ENCODE data around the gene SFN. TPM values are rescaled to one million over a fixed set of nuclear protein-coding genes. Genes with fewer than 3 reads are reported as not detected.
"Not testable (repeated sequence)": the region's sequence is repeated elsewhere in the genome, so short reads cannot be mapped to it uniquely, and the experiment has no call there.

The SFN gene
- total RNA-seq, 2 experiments from 2014 or later = 0.95 to 3.9 TPM

- POLR2A ChIA-PET = interaction anchor here (0.5 kb wide), 1 partner anchor 8 kb away, joined by 4 read pairs; no protein-coding TSS in a partner anchor
Measured at GRCh38 chr1:26874896-26875295, 11.9 kb downstream of the SFN start.

DNA sequence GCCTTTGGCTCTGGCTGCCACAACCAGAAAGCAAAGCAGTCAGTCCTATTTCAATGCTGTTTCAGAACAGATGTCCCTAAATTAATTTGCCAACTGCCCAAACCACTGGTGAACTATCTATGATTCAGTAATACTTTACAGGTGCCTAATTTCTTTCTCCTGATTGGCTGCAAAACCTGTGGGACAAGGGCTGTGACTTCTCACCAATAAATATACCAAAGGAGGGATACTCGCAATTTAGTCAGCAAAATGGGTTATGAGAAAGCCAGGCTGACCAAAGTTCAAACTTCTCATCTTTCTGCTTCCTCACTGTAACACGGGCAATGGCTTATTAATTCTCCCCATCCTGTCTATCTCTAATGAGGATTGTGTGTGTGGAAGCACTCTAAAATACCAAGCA, 14.4 kb downstream of the SFN start:
- POLR2A ChIA-PET = interaction anchor here (1.0 to 1.3 kb wide), 2 partner anchors 14 to 18 kb away, joined by 4 read pairs; no protein-coding TSS in a partner anchor

More at GRCh38 chr1:26874896-26875295, 11.9 kb downstream of the SFN start:
- intact Hi-C loops (cut with micrococcal nuclease; ENCODE audit: unreplicated experiment) = loop anchor here (5.0 kb wide), 1 partner anchor 273 kb away; no protein-coding TSS in a partner anchor
- H3K4me1 ChIP-seq (ENCODE audit: insufficient read depth, low read length, poor library complexity, severe bottlenecking) = peaks cover 10% of the 10 kb centered on the region
- no peaks in the 10 kb centered on the region for H3K9me2 ChIP-seq (ENCODE audit: insufficient read depth, low read length)
- CTCF ChIA-PET (ENCODE audit: unreplicated experiment) = interaction anchor here (0.6 kb wide), 1 partner anchor 273 kb away, joined by 3 read pairs; no protein-coding TSS in a partner anchor
- TF ChIP-seq, protein P1, sequence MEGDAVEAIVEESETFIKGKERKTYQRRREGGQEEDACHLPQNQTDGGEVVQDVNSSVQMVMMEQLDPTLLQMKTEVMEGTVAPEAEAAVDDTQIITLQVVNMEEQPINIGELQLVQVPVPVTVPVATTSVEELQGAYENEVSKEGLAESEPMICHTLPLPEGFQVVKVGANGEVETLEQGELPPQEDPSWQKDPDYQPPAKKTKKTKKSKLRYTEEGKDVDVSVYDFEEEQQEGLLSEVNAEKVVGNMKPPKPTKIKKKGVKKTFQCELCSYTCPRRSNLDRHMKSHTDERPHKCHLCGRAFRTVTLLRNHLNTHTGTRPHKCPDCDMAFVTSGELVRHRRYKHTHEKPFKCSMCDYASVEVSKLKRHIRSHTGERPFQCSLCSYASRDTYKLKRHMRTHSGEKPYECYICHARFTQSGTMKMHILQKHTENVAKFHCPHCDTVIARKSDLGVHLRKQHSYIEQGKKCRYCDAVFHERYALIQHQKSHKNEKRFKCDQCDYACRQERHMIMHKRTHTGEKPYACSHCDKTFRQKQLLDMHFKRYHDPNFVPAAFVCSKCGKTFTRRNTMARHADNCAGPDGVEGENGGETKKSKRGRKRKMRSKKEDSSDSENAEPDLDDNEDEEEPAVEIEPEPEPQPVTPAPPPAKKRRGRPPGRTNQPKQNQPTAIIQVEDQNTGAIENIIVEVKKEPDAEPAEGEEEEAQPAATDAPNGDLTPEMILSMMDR (conservative IDR thresholded peaks at IDR 0.05; ENCODE audit: low read length) = no peak
- no peak for TF ChIP-seq EZH2phosphoT487 (IDR thresholded peaks at IDR 0.05; ENCODE audit: borderline replicate concordance, low read depth, low read length)
- no peaks in the 10 kb centered on the region for H4K20me1 ChIP-seq (ENCODE audit: insufficient read depth, low read length)
- H3K79me2 ChIP-seq (ENCODE audit: insufficient read depth, low read depth, low read length) = no peaks in the 10 kb centered on the region
- H3K4me3 ChIP-seq (ENCODE audit: low read depth, low read length, poor library complexity, severe bottlenecking) = no peak overlapping the region
- H2AFZ ChIP-seq (ENCODE audit: low read length) = no peak overlapping the region
- DNase-seq (ENCODE audit: low spot score) = no peak
- no peaks in the 10 kb centered on the region for H3K9me3 ChIP-seq (ENCODE audit: low read length)
- H3K36me3 ChIP-seq (ENCODE audit: insufficient read depth, low read length) = peaks cover 42% of the 10 kb centered on the region
- H3K4me2 ChIP-seq (ENCODE audit: low read length) = no peak overlapping the region
- BruUV-seq (replicated peaks) = no TSS peak
- H3K27ac ChIP-seq (ENCODE audit: low read depth, low read length, poor library complexity, severe bottlenecking) = no peak overlapping the region

GRCh38 chr1:26879793-26880192, 16.8 kb downstream of the SFN start:
- intact Hi-C loops (cut with micrococcal nuclease; ENCODE audit: unreplicated experiment) = loop anchor here (5.0 kb wide), 1 partner anchor 277 kb away; no protein-coding TSS in a partner anchor
- BruUV-seq (replicated peaks) = no TSS peak
- H3K36me3 ChIP-seq (ENCODE audit: insufficient read depth, low read length) = peaks cover 83% of the 10 kb centered on the region

More for the DNA sequence above, 14.4 kb downstream of the SFN start:
- no peak for TF ChIP-seq EZH2phosphoT487 (IDR thresholded peaks at IDR 0.05; ENCODE audit: borderline replicate concordance, low read depth, low read length)
- TF ChIP-seq, protein P1 (conservative IDR thresholded peaks at IDR 0.05; ENCODE audit: low read length) = no peak
- intact Hi-C loops (cut with micrococcal nuclease; ENCODE audit: unreplicated experiment) = loop anchor here (5.0 kb wide), 1 partner anchor 275 kb away; no protein-coding TSS in a partner anchor
- CTCF ChIA-PET (ENCODE audit: unreplicated experiment) = no interaction called here
- Histone ChIP-seq H4K20me1 (ENCODE audit: insufficient read depth, low read length) (no peaks in the 10 kb centered on the region), H3K4me1 (ENCODE audit: insufficient read depth, low read length, poor library complexity, severe bottlenecking) (peaks cover 10% of the 10 kb centered on the region), H3K36me3 (ENCODE audit: insufficient read depth, low read length) (peaks cover 64% of the 10 kb centered on the region), H2AFZ (ENCODE audit: low read length) (no peak overlapping the region), H3K9me3 (ENCODE audit: low read length) (no peaks in the 10 kb centered on the region), H3K9me2 (ENCODE audit: insufficient read depth, low read length) (no peaks in the 10 kb centered on the region), H3K27ac (ENCODE audit: low read depth, low read length, poor library complexity, severe bottlenecking) (peak overlapping the region; percentile 12), H3K4me3 (ENCODE audit: low read depth, low read length, poor library complexity, severe bottlenecking) (no peak overlapping the region), H3K79me2 (ENCODE audit: insufficient read depth, low read depth, low read length) (no peaks in the 10 kb centered on the region), H3K4me2 (ENCODE audit: low read length) (peak overlapping the region; percentile 49)
- BruUV-seq (replicated peaks) = TSS peak; percentile 49
- no peak for DNase-seq (ENCODE audit: low spot score)

DNA sequence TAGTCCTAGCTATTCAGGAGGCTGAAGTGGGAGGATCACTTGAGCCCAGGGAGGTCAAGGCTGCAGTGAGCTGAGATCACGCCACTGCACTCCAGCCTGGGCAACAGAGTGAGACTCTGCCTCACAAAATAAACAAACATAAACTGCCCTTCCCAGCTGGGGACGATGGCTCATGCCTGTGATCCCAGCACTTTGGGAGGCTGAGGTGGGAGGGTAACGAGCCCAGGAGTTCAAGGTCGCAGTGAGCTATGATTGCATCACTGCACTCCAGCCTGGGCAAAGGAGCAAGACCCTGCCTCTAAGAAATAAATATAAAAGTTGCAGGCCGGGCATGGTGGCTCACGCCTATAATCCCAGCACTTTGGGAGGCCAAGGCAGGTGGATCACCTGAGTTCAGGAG, 18.7 kb downstream of the SFN start:
- H3K9me3 ChIP-seq (ENCODE audit: low read length); H3K9me2 ChIP-seq (ENCODE audit: insufficient read depth, low read length); intact Hi-C loops (cut with micrococcal nuclease; ENCODE audit: unreplicated experiment); DNase-seq (ENCODE audit: low spot score); H2AFZ ChIP-seq (ENCODE audit: low read length); H4K20me1 ChIP-seq (ENCODE audit: insufficient read depth, low read length); H3K27ac ChIP-seq (ENCODE audit: low read depth, low read length, poor library complexity, severe bottlenecking); BruUV-seq (replicated peaks); H3K79me2 ChIP-seq (ENCODE audit: insufficient read depth, low read depth, low read length); H3K4me2 ChIP-seq (ENCODE audit: low read length); H3K4me3 ChIP-seq (ENCODE audit: low read depth, low read length, poor library complexity, severe bottlenecking): not testable (repeated sequence)
- ChIA-PET CTCF (ENCODE audit: unreplicated experiment) (interaction anchor here (0.6 to 1.1 kb wide), 2 partner anchors 277 to 279 kb away, joined by 3 to 4 read pairs; no protein-coding TSS in a partner anchor), POLR2A (interaction anchor here (0.9 to 1.2 kb wide), 2 partner anchors 9 to 14 kb away, joined by 3 read pairs; partner anchors contain the start of gene GPN2)
- Histone ChIP-seq H3K4me1 (ENCODE audit: insufficient read depth, low read length, poor library complexity, severe bottlenecking) (peaks cover 10% of the 10 kb centered on the region), H3K36me3 (ENCODE audit: insufficient read depth, low read length) (peaks cover 85% of the 10 kb centered on the region)

More at GRCh38 chr1:26879793-26880192, 16.8 kb downstream of the SFN start:
- Histone ChIP-seq H3K27ac (ENCODE audit: low read depth, low read length, poor library complexity, severe bottlenecking) (no peak overlapping the region), H3K79me2 (ENCODE audit: insufficient read depth, low read depth, low read length) (no peaks in the 10 kb centered on the region), H3K9me2 (ENCODE audit: insufficient read depth, low read length) (no peaks in the 10 kb centered on the region), H3K4me2 (ENCODE audit: low read length) (no peak overlapping the region), H3K9me3 (ENCODE audit: low read length) (no peaks in the 10 kb centered on the region), H2AFZ (ENCODE audit: low read length) (no peak overlapping the region), H3K4me1 (ENCODE audit: insufficient read depth, low read length, poor library complexity, severe bottlenecking) (peaks cover 10% of the 10 kb centered on the region), H4K20me1 (ENCODE audit: insufficient read depth, low read length) (no peaks in the 10 kb centered on the region), H3K4me3 (ENCODE audit: low read depth, low read length, poor library complexity, severe bottlenecking) (no peak overlapping the region)
- ChIA-PET POLR2A (interaction anchor here (1.2 kb wide), 1 partner anchor 10 kb away, joined by 3 read pairs; no protein-coding TSS in a partner anchor), CTCF (ENCODE audit: unreplicated experiment) (no interaction called here)
- no peak for TF ChIP-seq EZH2phosphoT487 (IDR thresholded peaks at IDR 0.05; ENCODE audit: borderline replicate concordance, low read depth, low read length)
- TF ChIP-seq, protein P1 (conservative IDR thresholded peaks at IDR 0.05; ENCODE audit: low read length) = no peak
- DNase-seq (ENCODE audit: low spot score) = no peak
